Measurements from ENCODE around the gene RPS6KB2.

DNA sequence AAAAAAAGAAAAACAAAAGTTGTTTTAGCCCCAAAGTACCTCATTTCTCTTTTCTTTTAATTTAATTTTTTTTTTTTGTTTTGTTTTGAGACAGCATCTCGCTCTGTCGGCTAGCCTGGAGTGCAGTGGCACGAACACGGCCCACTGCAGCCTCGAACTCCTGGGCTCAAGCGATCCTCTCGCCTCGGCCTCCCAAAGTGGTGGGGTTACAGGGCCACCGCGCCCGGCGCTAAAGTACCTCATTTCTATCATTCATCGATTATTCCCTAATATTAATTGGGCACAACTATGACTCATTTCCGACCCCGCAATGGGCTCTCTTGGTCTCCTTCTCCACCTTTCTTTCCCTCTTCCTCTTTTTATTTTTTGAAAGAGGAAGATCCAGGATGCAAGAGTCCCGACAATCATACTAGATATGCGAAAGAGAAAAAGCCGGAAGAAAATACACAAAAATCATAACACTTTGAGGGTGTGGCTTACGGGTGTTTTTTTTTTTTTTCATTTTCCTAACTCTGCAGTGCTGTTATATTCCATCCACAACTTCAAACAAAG is 54.1 kb downstream of the RPS6KB2 start:
- TF ChIP-seq, protein P1, sequence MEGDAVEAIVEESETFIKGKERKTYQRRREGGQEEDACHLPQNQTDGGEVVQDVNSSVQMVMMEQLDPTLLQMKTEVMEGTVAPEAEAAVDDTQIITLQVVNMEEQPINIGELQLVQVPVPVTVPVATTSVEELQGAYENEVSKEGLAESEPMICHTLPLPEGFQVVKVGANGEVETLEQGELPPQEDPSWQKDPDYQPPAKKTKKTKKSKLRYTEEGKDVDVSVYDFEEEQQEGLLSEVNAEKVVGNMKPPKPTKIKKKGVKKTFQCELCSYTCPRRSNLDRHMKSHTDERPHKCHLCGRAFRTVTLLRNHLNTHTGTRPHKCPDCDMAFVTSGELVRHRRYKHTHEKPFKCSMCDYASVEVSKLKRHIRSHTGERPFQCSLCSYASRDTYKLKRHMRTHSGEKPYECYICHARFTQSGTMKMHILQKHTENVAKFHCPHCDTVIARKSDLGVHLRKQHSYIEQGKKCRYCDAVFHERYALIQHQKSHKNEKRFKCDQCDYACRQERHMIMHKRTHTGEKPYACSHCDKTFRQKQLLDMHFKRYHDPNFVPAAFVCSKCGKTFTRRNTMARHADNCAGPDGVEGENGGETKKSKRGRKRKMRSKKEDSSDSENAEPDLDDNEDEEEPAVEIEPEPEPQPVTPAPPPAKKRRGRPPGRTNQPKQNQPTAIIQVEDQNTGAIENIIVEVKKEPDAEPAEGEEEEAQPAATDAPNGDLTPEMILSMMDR (conservative IDR thresholded peaks at IDR 0.05; ENCODE audit: low read depth, low read length), result no peak
- TF ChIP-seq EZH2 (IDR thresholded peaks at IDR 0.05; ENCODE audit: low read length, unreplicated experiment) (no peak), EZH2phosphoT487 (IDR thresholded peaks at IDR 0.05; ENCODE audit: borderline replicate concordance, low read length) (no peak)

All from PC-3 (cell line).